Osteoblast (primary cell): Measurements from ENCODE around the gene GRID1. TPM values are rescaled to one million over a fixed set of nuclear protein-coding genes. Genes with fewer than 3 reads are reported as not detected.

Source experiments
- DNase-seq: peaks from one replicate; pipeline ENCODE4 v3.0.0; 2011; ENCODE audit warnings: low spot score, mixed read lengths; ENCODE audit not compliant: insufficient read length; ENCODE audit errors: missing footprints
- H2AFZ ChIP-seq: 2 replicates; pipeline ENCODE4 v1.6.0; 2011; ENCODE audit warnings: mild to moderate bottlenecking, low read length
- H3K27ac ChIP-seq: 2 replicates; pipeline ENCODE4 v1.5.1; 2011; ENCODE audit warnings: mild to moderate bottlenecking, low read depth, low read length, moderate library complexity
- H3K27me3 ChIP-seq: 2 replicates; pipeline ENCODE4 v1.6.0; 2012; ENCODE audit warnings: mild to moderate bottlenecking, control low read depth, inconsistent platforms, low read length, moderate library complexity; ENCODE audit not compliant: insufficient read depth
- H3K36me3 ChIP-seq: 2 replicates; pipeline ENCODE4 v1.5.1; 2011; ENCODE audit warnings: mild to moderate bottlenecking, low read length, control low read depth, moderate library complexity; ENCODE audit not compliant: insufficient read depth
- H3K4me1 ChIP-seq: 2 replicates; pipeline ENCODE4 v1.5.1; 2011; ENCODE audit warnings: mild to moderate bottlenecking, low read length, control low read depth, moderate library complexity; ENCODE audit not compliant: insufficient read depth
- H3K4me2 ChIP-seq: 2 replicates; pipeline ENCODE4 v1.6.0; 2011; ENCODE audit warnings: mild to moderate bottlenecking, low read length; ENCODE audit not compliant: insufficient read depth
- H3K4me3 ChIP-seq: fragments of 200-600 bp; sonication (generic); 3 replicates; pipeline ENCODE4 v1.5.1; 2012; ENCODE audit warnings: mild to moderate bottlenecking, low read length, inconsistent platforms; ENCODE audit not compliant: insufficient read depth
- H3K79me2 ChIP-seq: 2 replicates; pipeline ENCODE4 v1.6.0; 2012; ENCODE audit warnings: mild to moderate bottlenecking, low read length, control low read depth, inconsistent platforms; ENCODE audit not compliant: insufficient read depth
- H3K9me3 ChIP-seq: 2 replicates; pipeline ENCODE4 v1.5.1; 2011; ENCODE audit warnings: low read depth, low read length, control low read depth
- H4K20me1 ChIP-seq: 2 replicates; pipeline ENCODE4 v1.6.0; 2012; ENCODE audit warnings: mild to moderate bottlenecking, low read length, control low read depth; ENCODE audit not compliant: insufficient read depth
- CTCF ChIP-seq: IDR thresholded peaks from 2 replicates; pipeline ENCODE4 v1.5.1; 2011; ENCODE audit warnings: mild to moderate bottlenecking, low read depth, low read length, moderate library complexity; ENCODE audit errors: extremely low read depth
- total RNA-seq: library from RNA; depleted of rRNA; stranded (reverse); fragments of >200 nt; gene quantifications from 2 replicates; pipeline ENCODE4 v1.2.3, GENCODE V29; 2012

GRID1 gene
- total RNA-seq, 1 donor, result not detected

- H3K4me2 ChIP-seq, result no peak overlapping the region
- no peak for TF ChIP-seq CTCF
- H3K4me1 ChIP-seq, result no peaks in the 10 kb centered on the region
- no peak overlapping the region for H3K27ac ChIP-seq
- DNase-seq, result peak; percentile 42
- no peaks in the 10 kb centered on the region for H3K36me3 ChIP-seq
- H2AFZ ChIP-seq, result no peak overlapping the region
- no peaks in the 10 kb centered on the region for H3K79me2 ChIP-seq
- no peaks in the 10 kb centered on the region for H3K9me3 ChIP-seq
- no peaks in the 10 kb centered on the region for H4K20me1 ChIP-seq
- H3K4me3 ChIP-seq, result no peak overlapping the region
- no peaks in the 10 kb centered on the region for H3K27me3 ChIP-seq
Observed at GRCh38 chr10:86074294-86074693, 292.3 kb downstream of the GRID1 start.

- DNase-seq, result peak; percentile 17
- no peak overlapping the region for H2AFZ ChIP-seq
- H3K27ac ChIP-seq, result no peak overlapping the region
- no peaks in the 10 kb centered on the region for H4K20me1 ChIP-seq
- H3K36me3 ChIP-seq, result no peaks in the 10 kb centered on the region
- no peaks in the 10 kb centered on the region for H3K4me1 ChIP-seq
- H3K9me3 ChIP-seq, result no peaks in the 10 kb centered on the region
- no peaks in the 10 kb centered on the region for H3K79me2 ChIP-seq
- TF ChIP-seq CTCF, result no peak
- H3K4me3 ChIP-seq, result no peak overlapping the region
- H3K27me3 ChIP-seq, result no peaks in the 10 kb centered on the region
- no peak overlapping the region for H3K4me2 ChIP-seq
Observed at GRCh38 chr10:86073199-86073977, 293.2 kb downstream of the GRID1 start.

GRCh38 chr10:86072413-86072812 lies 294.2 kb downstream of the GRID1 start:
- H3K27me3 ChIP-seq, result no peaks in the 10 kb centered on the region
- no peaks in the 10 kb centered on the region for H3K9me3 ChIP-seq
- H3K4me2 ChIP-seq, result no peak overlapping the region
- DNase-seq, result peak; percentile 62
- no peak overlapping the region for H2AFZ ChIP-seq
- H3K36me3 ChIP-seq, result no peaks in the 10 kb centered on the region
- H4K20me1 ChIP-seq, result no peaks in the 10 kb centered on the region
- H3K4me1 ChIP-seq, result no peaks in the 10 kb centered on the region
- no peak overlapping the region for H3K4me3 ChIP-seq
- TF ChIP-seq CTCF, result no peak
- no peaks in the 10 kb centered on the region for H3K79me2 ChIP-seq
- H3K27ac ChIP-seq, result no peak overlapping the region

- Histone ChIP-seq H3K9me3 (no peaks in the 10 kb centered on the region), H3K4me2 (no peak overlapping the region), H3K27me3 (no peaks in the 10 kb centered on the region), H3K27ac (no peak overlapping the region), H3K4me1 (no peaks in the 10 kb centered on the region), H4K20me1 (no peaks in the 10 kb centered on the region), H2AFZ (no peak overlapping the region), H3K36me3 (no peaks in the 10 kb centered on the region), H3K79me2 (no peaks in the 10 kb centered on the region), H3K4me3 (no peak overlapping the region)
- peak; percentile 18 for DNase-seq
- TF ChIP-seq CTCF, result no peak
Observed at GRCh38 chr10:86071758-86072157, 294.8 kb downstream of the GRID1 start.
